Measurements from ENCODE around the gene TP53AIP1. TPM values are rescaled to one million over a fixed set of nuclear protein-coding genes. Genes with fewer than 3 reads are reported as not detected.

The TP53AIP1 gene
- total and polyA plus RNA-seq, 2 of the 8 experiments (the other 6 are each of a cell fraction or from before 2014, with no cell fraction given), result 0.03 TPM; not detected in 1

DNA sequence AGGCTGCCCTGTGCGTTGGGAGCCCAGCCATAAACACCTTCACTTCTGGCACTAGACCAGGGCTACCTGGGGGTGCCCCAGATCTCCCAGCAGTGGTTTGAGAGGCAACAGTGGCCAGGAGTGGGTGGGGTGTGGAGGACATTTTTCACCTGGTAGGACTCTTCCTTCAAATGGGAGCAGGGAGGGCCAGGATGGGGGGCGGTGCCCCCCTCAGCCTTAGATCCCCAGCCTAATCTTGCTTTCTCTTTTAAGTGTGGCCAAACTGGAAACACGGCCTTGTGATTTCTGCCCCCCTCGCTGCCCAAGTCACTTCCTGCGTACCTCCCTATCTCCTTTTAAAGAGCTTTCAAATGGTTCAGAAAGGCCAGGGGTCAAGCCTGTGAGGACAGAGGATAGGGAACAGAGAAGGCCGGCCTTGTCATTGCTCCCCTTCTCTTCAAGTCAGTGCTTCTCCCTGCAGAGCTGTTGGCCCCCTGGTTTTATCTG lies 50.7 kb downstream of the TP53AIP1 start:
- Histone ChIP-seq H2BK12ac (ENCODE audit: low read depth, low read length) (no peak overlapping the region), H3K56ac (replicated peaks; ENCODE audit: insufficient read length, low read depth, low read length) (no peak overlapping the region), H3K18ac (ENCODE audit: extremely low read depth, low read length) (no peak overlapping the region), H3K4me2 (ENCODE audit: insufficient read depth in 1 of 2, low read depth in 2 of 2, low read length in 2 of 2) (peak overlapping the region; percentile 73 to 86), H3K79me1 (ENCODE audit: low read depth, low read length) (no peaks in the 10 kb centered on the region), H4K20me1 (replicated peaks in 1 of 2; ENCODE audit: control insufficient read depth in 1 of 2, insufficient read depth in 2 of 2, low read length in 2 of 2) (peaks cover 0 to 3% of the 10 kb centered on the region in 2 experiments), H3K79me2 (ENCODE audit: control insufficient read depth in 1 of 2, insufficient read depth in 2 of 2, low read length in 2 of 2) (no peaks in the 10 kb centered on the region), H3K4me3 (ENCODE audit: extremely low read depth in 1 of 4, insufficient read depth in 2 of 4, low read depth in 3 of 4, low read length in 4 of 4) (peak overlapping the region in 3 of 4 experiments; percentile 9 to 67 (median 29); a peak in 5 of 8 replicates), H3K36me3 (ENCODE audit: control insufficient read depth in 2 of 4, insufficient read depth in 4 of 4, low read length in 3 of 4) (no peaks in the 10 kb centered on the region), H2BK120ac (replicated peaks; ENCODE audit: low read depth, low read length) (no peak overlapping the region), H3K14ac (ENCODE audit: insufficient read length) (no peak overlapping the region), H4K8ac (ENCODE audit: extremely low read depth, insufficient read depth, low read length) (no peak overlapping the region), H3K23ac (ENCODE audit: insufficient read length) (no peak overlapping the region), H2AFZ (ENCODE audit: low read length) (no peak overlapping the region), H3K4me1 (replicated peaks in 1 of 4; ENCODE audit: control insufficient read depth in 3 of 4, insufficient read depth in 4 of 4, low read length in 3 of 4) (peaks cover 4 to 15% (median 11%) of the 10 kb centered on the region in 4 experiments; a peak in 6 of 7 replicates), H3K27ac (ENCODE audit: low read depth, low read length) (no peak overlapping the region), H4K5ac (ENCODE audit: insufficient read length, low read depth, low read length) (no peak overlapping the region), H3K23me2 (ENCODE audit: low read depth, low read length) (peaks cover 7% of the 10 kb centered on the region), H3K4ac (replicated peaks; ENCODE audit: insufficient read length, low read depth, low read length) (no peak overlapping the region), H4K91ac (replicated peaks; ENCODE audit: insufficient read length, low read length) (no peak overlapping the region), H2BK15ac (ENCODE audit: low read length) (no peak overlapping the region), H3K9ac (replicated peaks in 1 of 4; ENCODE audit: extremely low read depth in 1 of 4, low read depth in 3 of 4, low read length in 3 of 4) (no peak overlapping the region), H2BK5ac (ENCODE audit: low read depth, low read length) (no peak overlapping the region), H3K27me3 (replicated peaks in 1 of 4; ENCODE audit: control insufficient read depth in 3 of 4, extremely low read depth in 1 of 4, insufficient read depth in 3 of 4, low read length in 3 of 4) (peaks cover 35 to 80% (median 75%) of the 10 kb centered on the region in 4 experiments), H2AK5ac (ENCODE audit: low read depth, low read length) (no peak overlapping the region), H2BK20ac (ENCODE audit: low read length) (no peak overlapping the region), H3K9me3 (ENCODE audit: insufficient read depth in 2 of 2, low read depth in 1 of 2, low read length in 1 of 2) (no peaks in the 10 kb centered on the region)
- FAIRE-seq, result no peak
- no peak for TF ChIP-seq YY1 (IDR thresholded peaks at IDR 0.05; ENCODE audit: low read depth, low read length)
- no peak for TF ChIP-seq MAFK (IDR thresholded peaks at IDR 0.05; ENCODE audit: low read depth, low read length)
- no peak for TF ChIP-seq RAD21 (IDR thresholded peaks at IDR 0.05 in 1 of 2, conservative IDR thresholded peaks at IDR 0.05 in 1 of 2; ENCODE audit: low read depth in 2 of 2, low read length in 2 of 2)
- TF ChIP-seq SUZ12 (IDR thresholded peaks at IDR 0.05; ENCODE audit: low read length), result no peak
- peak; percentile 32 for TF ChIP-seq EZH2 (IDR thresholded peaks at IDR 0.05; ENCODE audit: low read depth, low read length, severe bottlenecking)
- no peak for TF ChIP-seq FOSL1 (IDR thresholded peaks at IDR 0.05; ENCODE audit: insufficient read depth, low read depth, low read length)
- no peak for TF ChIP-seq JUND (IDR thresholded peaks at IDR 0.05; ENCODE audit: low read length)
- no peak for TF ChIP-seq HDAC2 (IDR thresholded peaks at IDR 0.05; ENCODE audit: borderline replicate concordance in 1 of 2, low read depth in 2 of 2, low read length in 2 of 2)
- DNase-seq (ENCODE audit: low read depth in 1 of 2, low spot score in 2 of 2), result no peak
- ChIA-PET CTCF (ENCODE audit: partially characterized antibody) (interaction anchor here (0.8 to 13.1 kb wide), 10 partner anchors 8 to 484 kb away, joined by 3 to 473 read pairs (median 9); partner anchors contain the start of genes BARX2 and TP53AIP1), POLR2A (ENCODE audit: partially characterized antibody) (interaction anchor here (1.1 to 2.6 kb wide), 4 partner anchors 10 to 44 kb away, joined by 3 to 19 read pairs (median 10); no protein-coding TSS in a partner anchor)
- WGBS, 2 experiments (ENCODE audit: extremely low coverage in 1 of 2, insufficient coverage in 1 of 2, insufficient read length in 1 of 2, insufficient replicate concordance in 2 of 2, low coverage in 1 of 2, low lambda C conversion rate in 2 of 2, missing lambda C conversion rate in 1 of 2), result 19% methylated on average over 6 of the region's 6 CpGs; no CpG with 5 or more reads in 1 of the 2 experiments

Data from H1 (cell line).